Mesenchymal stem cell (in vitro differentiated cells and primary cell): ENCODE results near the gene TSPAN4.

ENCODE experiments used
- DNase-seq: peaks from one replicate; pipeline ENCODE4 v3.0.0-alpha.2; 2013
- H2AFZ ChIP-seq: one replicate; pipeline ENCODE4 v1.6.1; 2013; ENCODE audit warnings: low read depth, mild to moderate bottlenecking, control low read depth, inconsistent platforms, low read length, moderate library complexity
- H2AK5ac ChIP-seq: 2 replicates; pipeline ENCODE4 v1.6.1; 2013; ENCODE audit warnings: low read length, moderate library complexity, mild to moderate bottlenecking, inconsistent platforms; ENCODE audit not compliant: severe bottlenecking
- H2BK120ac ChIP-seq: one replicate; pipeline ENCODE4 v1.6.1; 2013; ENCODE audit warnings: low read depth, mild to moderate bottlenecking, inconsistent platforms, low read length, moderate library complexity
- H2BK12ac ChIP-seq, 2 experiments: one replicate each; pipeline ENCODE4 v1.6.1; 2013; ENCODE audit warnings: inconsistent platforms in 2 of 2, low read length in 2 of 2, mild to moderate bottlenecking in 2 of 2, moderate library complexity in 2 of 2, control low read depth in 1 of 2
- H2BK15ac ChIP-seq: one replicate; pipeline ENCODE4 v1.6.1; 2013; ENCODE audit warnings: mild to moderate bottlenecking, low read depth, inconsistent platforms; ENCODE audit not compliant: poor library complexity, severe bottlenecking
- H2BK5ac ChIP-seq: 2 replicates; pipeline ENCODE4 v1.6.1; 2013; ENCODE audit warnings: low read depth, mild to moderate bottlenecking, low read length, control low read depth, inconsistent platforms; ENCODE audit not compliant: poor library complexity, severe bottlenecking
- H3K14ac ChIP-seq, 2 experiments: one replicate each; pipeline ENCODE4 v1.6.1; 2013; ENCODE audit warnings: inconsistent platforms in 2 of 2, low read length in 2 of 2, control low read depth in 1 of 2, mild to moderate bottlenecking in 1 of 2, moderate library complexity in 1 of 2
- H3K18ac ChIP-seq, 2 experiments: one replicate each; pipeline ENCODE4 v1.6.1; 2013; ENCODE audit warnings: inconsistent platforms in 2 of 2, low read length in 2 of 2, control low read depth in 1 of 2, low read depth in 1 of 2, mild to moderate bottlenecking in 1 of 2
- H3K23ac ChIP-seq, 2 experiments: one replicate each; pipeline ENCODE4 v1.6.1; 2013; ENCODE audit warnings: inconsistent platforms in 2 of 2, low read length in 2 of 2, mild to moderate bottlenecking in 2 of 2, moderate library complexity in 2 of 2, control low read depth in 1 of 2
- H3K27ac ChIP-seq: 2 replicates; pipeline ENCODE4 v1.5.1; 2013; ENCODE audit warnings: mild to moderate bottlenecking, moderate library complexity, low read length, control low read depth, inconsistent platforms; ENCODE audit not compliant: poor library complexity, severe bottlenecking
- H3K27me3 ChIP-seq, 2 experiments: 2 replicates each; pipeline versions ENCODE4 v1.6.1 to v1.7.0; 2013; ENCODE audit warnings: low read length in 2 of 2, mild to moderate bottlenecking in 2 of 2, moderate library complexity in 2 of 2, control low read depth in 1 of 2, inconsistent platforms in 1 of 2; ENCODE audit not compliant: control insufficient read depth in 1 of 2, insufficient read depth in 1 of 2
- H3K36me3 ChIP-seq, 2 experiments: 2 replicates each; pipeline versions ENCODE4 v1.6.1 to v1.7.0; 2013; ENCODE audit warnings: low read length in 2 of 2, control low read depth in 1 of 2, inconsistent platforms in 1 of 2, low read depth in 1 of 2, mild to moderate bottlenecking in 1 of 2; ENCODE audit not compliant: insufficient read depth in 2 of 2, control insufficient read depth in 1 of 2
- H3K4ac ChIP-seq, 2 experiments: one replicate each; pipeline ENCODE4 v1.6.1; 2013; ENCODE audit warnings: inconsistent platforms in 2 of 2, low read length in 2 of 2, mild to moderate bottlenecking in 2 of 2, moderate library complexity in 2 of 2, control low read depth in 1 of 2, low read depth in 1 of 2
- H3K4me1 ChIP-seq: 2 replicates; pipeline ENCODE4 v1.6.1; 2013; ENCODE audit warnings: low read depth, low read length, control low read depth; ENCODE audit not compliant: control insufficient read depth, insufficient read depth
- H3K4me2 ChIP-seq: 2 replicates; pipeline ENCODE4 v1.6.1; 2013; ENCODE audit warnings: low read length, mild to moderate bottlenecking, inconsistent platforms; ENCODE audit not compliant: poor library complexity, severe bottlenecking
- H3K4me3 ChIP-seq, 2 experiments: 2 replicates each; pipeline versions ENCODE4 v1.5.1 to v1.7.0; 2013; ENCODE audit warnings: low read length in 2 of 2, mild to moderate bottlenecking in 2 of 2, control low read depth in 1 of 2, low read depth in 1 of 2; ENCODE audit not compliant: insufficient read depth in 1 of 2
- H3K79me1 ChIP-seq: replicated peaks from 2 replicates; pipeline ENCODE4 v1.6.1; 2013; ENCODE audit warnings: mild to moderate bottlenecking, control low read depth, low read length, inconsistent platforms; ENCODE audit not compliant: poor library complexity, severe bottlenecking
- H3K9ac ChIP-seq: 2 replicates; pipeline ENCODE4 v1.7.0; 2013; ENCODE audit warnings: mild to moderate bottlenecking, low read length, moderate library complexity
- H3K9me3 ChIP-seq: 2 replicates; pipeline ENCODE4 v1.7.0; 2013; ENCODE audit warnings: mild to moderate bottlenecking, low read length; ENCODE audit not compliant: control insufficient read depth
- H4K8ac ChIP-seq: one replicate; pipeline ENCODE4 v1.6.1; 2013; ENCODE audit warnings: inconsistent platforms, mild to moderate bottlenecking, low read length, moderate library complexity
- H4K91ac ChIP-seq: one replicate; pipeline ENCODE4 v1.6.1; 2013; ENCODE audit warnings: mild to moderate bottlenecking, low read length, inconsistent platforms
- WGBS: methylation state at CpG from one replicate; pipeline ENCODE4 v1.1.7; 2013; ENCODE audit warnings: mixed read lengths; 5-methylcytosine and 5-hydroxymethylcytosine counted together

Gene TSPAN4

DNA sequence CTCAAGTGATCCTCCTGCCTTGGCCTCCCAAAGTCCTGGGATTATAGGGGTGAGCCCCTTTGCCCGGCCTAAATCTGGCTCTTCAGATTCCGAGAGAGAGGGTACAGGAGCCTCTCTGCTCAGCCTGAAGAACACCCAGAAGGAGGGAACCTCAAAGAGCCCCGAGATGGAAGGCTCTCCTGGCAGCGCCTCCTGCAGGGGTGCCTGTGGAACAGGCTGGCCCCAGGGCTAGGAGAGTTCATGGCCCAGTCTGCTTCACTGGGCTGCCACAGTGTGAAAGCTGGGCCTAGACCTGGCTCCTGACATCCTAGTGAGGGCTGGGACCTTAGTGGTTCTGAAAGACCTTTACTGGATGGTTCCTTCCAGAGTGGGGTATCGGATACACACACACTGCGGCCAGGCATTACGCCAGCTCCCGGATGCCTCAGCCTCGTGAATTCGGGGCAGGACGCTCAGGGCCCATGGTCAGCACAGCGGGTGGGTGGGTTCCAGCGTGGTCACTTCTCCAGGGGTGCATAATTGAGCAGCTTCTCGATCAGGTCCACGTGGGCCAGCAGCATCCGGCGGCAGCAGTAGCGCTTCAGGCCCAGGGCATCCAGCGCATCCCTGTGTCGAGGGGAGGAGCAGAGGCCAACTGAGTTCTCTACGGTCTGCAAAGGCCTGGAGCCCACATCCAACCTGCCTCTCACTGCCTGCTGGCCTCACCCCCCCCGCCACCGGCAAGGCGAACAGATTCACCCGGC lies 2.6 kb upstream of the TSPAN4 start:
- Histone ChIP-seq H2BK120ac (no peak overlapping the region), H2BK12ac (no peak overlapping the region), H4K91ac (peak overlapping the region; percentile 25), H3K4ac (peak overlapping the region in 1 of 2 experiments; percentile 13), H2BK15ac (no peak overlapping the region), H3K4me3 (peak overlapping the region; percentile 17 to 94), H3K18ac (no peak overlapping the region), H3K9ac (peak overlapping the region; percentile 96), H4K8ac (peak overlapping the region; percentile 48), H3K4me2 (peak overlapping the region; percentile 54), H3K27ac (peak overlapping the region; percentile 18), H3K79me1 (no peaks in the 10 kb centered on the region), H3K36me3 (peaks cover 52 to 57% of the 10 kb centered on the region in 2 experiments), H2AK5ac (peak overlapping the region; percentile 15), H3K9me3 (no peaks in the 10 kb centered on the region), H3K4me1 (peaks cover 65% of the 10 kb centered on the region), H3K23ac (no peak overlapping the region), H3K14ac (peak overlapping the region in 1 of 2 experiments; percentile 35), H3K27me3 (no peaks in the 10 kb centered on the region), H2BK5ac (no peak overlapping the region), H2AFZ (no peak overlapping the region)
- 88% methylated on average over 25 of the region's 25 CpGs for WGBS
- no peak for DNase-seq

GRCh38 chr11:841981-842369 lies 677 bp upstream of the TSPAN4 start:
- Histone ChIP-seq H3K79me1 (peaks cover 1% of the 10 kb centered on the region), H3K14ac (peak overlapping the region in 1 of 2 experiments; percentile 98), H2BK120ac (no peak overlapping the region), H3K27me3 (no peaks in the 10 kb centered on the region), H3K9ac (peak overlapping the region; percentile 96), H2AFZ (no peak overlapping the region), H3K4me1 (peaks cover 69% of the 10 kb centered on the region), H3K4me2 (peak overlapping the region; percentile 60), H3K23ac (peak overlapping the region in 1 of 2 experiments; percentile 84), H3K18ac (peak overlapping the region; percentile 73 to 92), H2AK5ac (no peak overlapping the region), H3K4me3 (peak overlapping the region; percentile 90 to 94), H3K27ac (peak overlapping the region; percentile 42), H4K8ac (no peak overlapping the region), H4K91ac (peak overlapping the region; percentile 36), H3K36me3 (peaks cover 42 to 45% of the 10 kb centered on the region in 2 experiments), H2BK15ac (no peak overlapping the region), H3K4ac (peak overlapping the region in 1 of 2 experiments; percentile 92), H2BK12ac (peak overlapping the region in 1 of 2 experiments; percentile 61), H3K9me3 (no peaks in the 10 kb centered on the region), H2BK5ac (no peak overlapping the region)
- no peak for DNase-seq
- under 1% methylated on average over 25 of the region's 27 CpGs for WGBS

- Histone ChIP-seq H3K23ac (peak overlapping the region in 1 of 2 experiments; percentile 9), H3K79me1 (peaks cover 9% of the 10 kb centered on the region), H3K4ac (peak overlapping the region; percentile 79 to 96), H3K27ac (peak overlapping the region; percentile 99), H2BK5ac (peak overlapping the region; percentile 75), H2AFZ (no peak overlapping the region), H2AK5ac (peak overlapping the region; percentile 72), H3K14ac (peak overlapping the region in 1 of 2 experiments; percentile 80), H2BK15ac (peak overlapping the region; percentile 99), H3K4me3 (peak overlapping the region; percentile 90 to 94), H3K9me3 (no peaks in the 10 kb centered on the region), H3K18ac (peak overlapping the region; percentile 98 to 99), H4K91ac (peak overlapping the region; percentile 97), H3K4me1 (peaks cover 67% of the 10 kb centered on the region), H2BK12ac (peak overlapping the region; percentile 75 to 81), H4K8ac (peak overlapping the region; percentile 79), H3K9ac (peak overlapping the region; percentile 96), H3K36me3 (peaks cover 31 to 35% of the 10 kb centered on the region in 2 experiments), H3K27me3 (no peaks in the 10 kb centered on the region), H2BK120ac (peak overlapping the region; percentile 100), H3K4me2 (peak overlapping the region; percentile 93)
- DNase-seq, result peak; percentile 48
- 1% methylated on average over 47 of the region's 53 CpGs for WGBS
Measured at GRCh38 chr11:843086-843734, 558 bp downstream of the TSPAN4 start.
